Measurements from ENCODE around the gene RTKN2.

Gene RTKN2

DNA sequence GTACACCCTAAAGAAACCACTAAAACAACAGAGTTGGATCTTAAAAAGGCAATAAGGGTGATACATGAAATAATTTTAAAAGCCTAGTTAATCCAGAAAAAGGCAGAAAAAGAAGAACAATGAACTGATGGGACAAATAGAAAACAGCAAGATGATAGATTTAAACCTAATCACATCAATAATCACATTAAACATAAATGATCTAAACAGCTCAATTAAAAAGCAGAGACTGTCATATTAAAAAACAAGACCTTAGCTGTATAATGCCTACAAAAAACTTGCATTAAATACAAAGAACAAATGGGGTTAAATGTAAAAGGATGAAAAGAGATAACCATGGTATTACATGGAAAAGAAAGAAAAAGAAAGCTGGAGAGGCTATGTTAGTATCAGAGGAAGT, 96.2 kb downstream of the RTKN2 start:
- DNase-seq (ENCODE audit: low read depth, low spot score): no peak

DNA sequence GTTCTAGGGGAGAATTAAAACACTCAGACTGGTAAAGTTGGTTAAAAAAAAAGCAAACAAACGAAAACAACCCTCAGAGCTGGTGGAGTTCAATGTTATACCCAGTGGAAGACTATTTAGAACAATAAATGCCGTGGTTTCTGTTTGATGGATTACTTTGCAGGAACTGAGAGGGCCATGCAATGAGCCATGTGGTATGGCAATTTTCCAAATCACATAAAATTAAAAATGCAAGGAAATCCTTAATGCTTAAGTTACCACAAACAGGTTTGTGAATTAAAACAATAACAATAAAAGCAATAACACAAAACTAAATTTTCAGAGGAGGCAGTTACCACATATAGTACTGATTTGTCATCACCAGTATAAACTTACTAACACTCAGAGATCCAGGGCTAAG, 96.9 kb downstream of the RTKN2 start:
- DNase-seq (ENCODE audit: low read depth, low spot score): no peak

DNA sequence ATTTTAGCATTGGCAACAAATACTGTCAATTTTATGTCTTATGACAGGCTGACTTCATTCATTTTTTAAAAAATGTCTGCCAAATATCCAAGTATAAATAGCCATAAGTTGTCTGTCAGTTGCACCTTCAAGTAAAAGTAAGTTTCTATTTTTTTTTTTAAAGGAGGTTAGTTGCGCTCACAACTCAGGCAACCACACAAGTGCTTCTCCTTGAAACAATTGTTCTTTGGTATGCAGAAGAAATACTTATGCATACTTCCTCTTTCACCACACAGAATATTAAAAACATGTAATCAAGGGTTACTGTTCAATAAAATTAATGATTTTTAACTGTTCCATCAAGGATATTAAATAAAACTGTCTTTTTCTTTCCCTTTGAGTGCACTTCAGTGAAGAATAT, 97.9 kb downstream of the RTKN2 start:
- no peak for DNase-seq (ENCODE audit: low read depth, low spot score)

DNA sequence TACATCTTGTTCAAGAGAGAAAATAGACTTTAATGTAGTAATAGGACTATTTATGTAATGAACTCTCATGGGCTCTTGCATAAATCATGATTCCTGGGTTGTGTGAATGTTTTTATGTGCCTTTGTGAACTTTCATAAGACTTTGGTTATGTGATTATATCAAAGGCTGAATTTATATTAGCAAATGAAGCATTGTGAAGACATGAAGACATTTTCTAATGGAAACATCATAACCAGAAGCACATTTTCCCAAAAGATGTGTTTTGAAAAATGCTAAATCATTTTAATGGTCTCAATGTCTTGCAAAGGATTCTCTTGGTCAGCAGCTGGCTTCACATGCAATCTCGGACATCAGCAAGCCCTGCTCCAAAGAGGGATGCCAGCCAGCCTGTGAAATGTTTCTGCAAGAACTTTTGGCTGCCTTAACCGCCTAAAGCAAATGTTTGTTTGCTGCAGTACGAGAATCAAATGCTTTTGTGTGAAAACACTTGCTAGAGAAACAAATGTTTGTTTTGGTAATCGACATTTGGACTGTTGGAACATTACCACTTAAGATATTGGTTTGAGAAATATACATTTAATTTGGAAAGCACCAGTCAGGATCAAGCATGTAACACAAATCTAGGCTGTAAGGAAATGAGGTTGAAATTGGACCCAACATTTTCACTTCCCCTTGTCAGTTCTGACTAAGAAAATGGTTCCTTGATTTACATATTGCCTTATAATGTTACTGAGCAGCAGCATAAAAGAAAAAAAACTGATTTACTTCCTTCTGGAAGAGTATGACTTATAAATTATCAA, 102.1 kb downstream of the RTKN2 start:
- DNase-seq (ENCODE audit: low read depth, low spot score): no peak

DNA sequence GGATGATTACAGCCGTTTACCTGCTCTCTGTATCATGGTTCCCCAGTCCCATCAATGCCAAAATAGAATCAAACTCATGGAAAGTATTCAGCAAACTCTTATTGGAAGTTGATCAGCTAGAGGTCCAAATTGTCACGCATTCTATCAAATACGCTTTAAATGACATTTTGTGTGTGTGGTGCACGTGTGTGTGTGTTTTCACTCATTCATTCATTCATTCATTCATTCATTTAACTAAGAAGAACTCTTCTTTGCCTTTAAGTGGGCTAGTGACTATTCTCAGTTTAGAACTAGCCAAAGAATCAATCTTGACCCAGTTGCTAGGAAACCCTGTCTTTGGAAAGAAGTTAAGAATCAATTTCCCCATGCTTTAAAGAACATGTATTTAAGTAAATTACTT, 102.8 kb downstream of the RTKN2 start:
- no peak for DNase-seq (ENCODE audit: low read depth, low spot score)

DNA sequence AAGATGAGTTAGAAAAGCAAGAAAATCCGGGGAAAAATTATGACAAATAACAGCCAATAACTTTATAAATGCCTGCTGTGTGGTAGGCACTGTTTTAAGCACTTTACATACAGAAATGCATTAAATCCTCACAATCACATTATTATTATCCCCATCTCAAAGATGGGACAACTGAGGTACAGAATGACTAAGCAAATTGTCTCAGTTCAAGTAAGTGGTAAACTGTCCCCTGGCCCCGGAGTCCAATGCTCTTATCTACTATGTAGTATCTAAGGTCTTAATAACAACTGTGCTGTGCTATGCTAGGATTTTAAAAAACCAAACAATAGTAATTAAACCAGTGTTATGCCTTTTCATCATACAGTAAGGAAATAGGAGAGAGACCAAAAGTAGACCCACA, 105.6 kb downstream of the RTKN2 start:
- DNase-seq (ENCODE audit: low read depth, low spot score): no peak

DNA sequence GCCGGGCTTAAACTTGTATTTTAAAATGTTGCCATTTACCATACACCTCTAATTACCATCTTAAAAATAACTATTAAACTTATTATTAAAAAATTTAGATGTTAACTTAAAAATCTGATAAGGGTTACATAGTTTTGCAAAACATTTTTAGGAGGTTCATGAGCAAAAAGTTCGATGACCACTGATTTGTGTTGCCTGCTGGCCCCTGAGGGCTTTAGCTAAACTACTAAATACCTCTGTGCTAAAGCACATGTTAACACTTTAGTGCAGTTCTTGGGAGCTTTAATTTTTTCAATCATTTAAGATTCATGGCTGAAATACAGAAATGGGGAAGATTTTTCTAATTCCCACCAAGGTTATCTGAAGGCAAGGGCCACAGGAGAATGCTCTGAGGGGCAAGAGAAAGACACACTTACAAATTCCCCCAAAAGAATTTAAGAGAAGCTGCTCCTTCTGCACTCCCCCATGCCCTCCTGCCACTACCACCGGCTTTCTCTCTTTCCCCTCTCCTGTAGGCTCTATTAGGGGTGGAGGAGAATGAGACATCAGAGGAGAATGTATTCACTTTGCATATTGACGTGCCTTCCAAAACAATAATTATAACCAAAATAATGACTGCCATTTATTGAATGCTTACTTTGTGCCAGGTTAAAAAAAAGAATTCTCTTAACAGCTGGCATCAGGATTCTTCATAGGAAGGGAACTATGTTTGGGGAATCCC, 106.2 kb downstream of the RTKN2 start:
- no peak for DNase-seq (ENCODE audit: low read depth, low spot score)

DNA sequence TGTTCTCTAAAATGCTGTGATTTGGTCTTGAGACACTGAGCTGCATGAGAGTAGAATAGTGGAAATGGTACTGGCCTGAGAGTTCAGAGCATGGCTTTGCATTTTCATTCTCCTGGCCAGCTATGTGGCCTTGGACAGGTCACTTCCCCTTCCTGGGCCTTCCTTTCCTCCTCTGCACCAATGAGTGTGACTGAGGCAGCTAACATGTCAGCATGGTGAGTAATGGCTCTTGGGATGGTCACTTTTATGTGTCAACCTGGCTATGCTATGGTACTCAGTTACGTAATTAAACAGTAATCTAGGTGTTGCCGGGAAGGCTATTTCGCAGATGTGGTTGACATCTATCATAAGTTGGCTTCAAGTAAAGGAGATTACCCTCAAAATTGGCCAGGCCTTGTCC, 109.3 kb downstream of the RTKN2 start:
- no peak for DNase-seq (ENCODE audit: low read depth, low spot score)

DNA sequence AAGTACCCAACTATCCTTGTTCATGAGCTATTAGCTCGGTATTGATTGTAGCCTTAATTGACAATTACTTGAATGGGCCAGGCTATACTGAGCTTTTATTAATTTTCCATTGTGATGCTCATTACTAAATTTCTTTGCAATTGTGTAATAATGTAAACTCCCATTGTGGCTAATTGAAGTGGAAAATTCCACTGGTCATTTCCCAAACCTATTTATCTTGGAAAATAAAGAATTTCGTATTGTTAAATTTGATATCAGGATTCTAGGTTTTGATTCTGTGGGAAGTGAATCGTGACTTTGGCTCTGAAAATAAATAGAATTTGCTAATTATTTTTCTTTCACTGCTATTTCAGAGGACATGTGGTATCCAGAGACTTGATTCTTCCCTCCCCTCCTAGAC, 111.0 kb downstream of the RTKN2 start:
- no peak for DNase-seq (ENCODE audit: low read depth, low spot score)

DNA sequence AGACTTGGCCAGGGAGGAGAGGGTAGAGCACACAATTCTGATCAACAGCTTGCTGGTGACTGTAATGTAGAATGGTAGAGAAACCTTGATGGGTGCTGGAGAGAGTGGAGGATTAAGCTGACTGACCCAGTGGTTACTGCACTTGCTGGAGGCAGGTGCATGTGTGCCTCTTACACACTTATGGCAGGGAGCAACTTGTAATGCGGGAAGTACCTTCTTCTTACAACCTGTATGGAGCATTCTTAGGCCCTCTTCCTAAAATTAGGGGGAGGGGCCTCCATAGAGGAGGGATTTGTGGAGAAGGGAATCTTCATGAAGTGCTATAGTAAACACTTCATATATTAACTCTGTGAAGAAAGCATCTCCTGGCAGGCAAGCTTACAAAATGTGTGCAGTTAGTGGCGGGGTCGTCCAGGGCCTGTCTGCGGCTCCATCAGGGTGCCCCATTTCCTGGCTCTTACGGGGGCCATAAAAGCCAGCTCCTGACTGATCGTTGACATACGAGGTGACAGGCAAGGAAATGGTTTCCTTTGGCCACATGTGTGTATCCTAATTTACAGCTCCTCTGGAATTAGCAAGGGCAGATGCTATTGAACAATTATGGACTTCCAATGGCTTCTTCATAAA, 113.5 kb downstream of the RTKN2 start:
- DNase-seq (ENCODE audit: low read depth, low spot score): no peak

DNA sequence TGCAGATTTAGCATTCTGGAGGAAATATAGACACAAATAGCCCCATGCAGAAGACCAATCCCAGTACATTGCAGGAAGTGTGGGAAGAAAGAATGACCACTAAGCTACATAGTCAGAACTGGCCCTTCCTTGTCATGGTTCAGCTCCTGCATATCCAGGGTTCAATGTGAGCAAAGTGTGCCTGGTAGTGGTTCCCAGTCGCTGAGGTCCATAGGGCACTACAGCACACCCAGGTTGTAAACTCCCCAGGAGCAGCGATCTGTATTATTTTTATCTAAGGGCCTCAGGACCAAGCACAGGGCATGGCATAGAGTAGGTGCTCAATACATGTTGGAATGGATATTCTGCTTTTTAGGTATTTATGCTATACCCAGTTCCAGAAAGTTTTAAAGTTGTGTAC, 114.4 kb downstream of the RTKN2 start:
- no peak for DNase-seq (ENCODE audit: low read depth, low spot score)

DNA sequence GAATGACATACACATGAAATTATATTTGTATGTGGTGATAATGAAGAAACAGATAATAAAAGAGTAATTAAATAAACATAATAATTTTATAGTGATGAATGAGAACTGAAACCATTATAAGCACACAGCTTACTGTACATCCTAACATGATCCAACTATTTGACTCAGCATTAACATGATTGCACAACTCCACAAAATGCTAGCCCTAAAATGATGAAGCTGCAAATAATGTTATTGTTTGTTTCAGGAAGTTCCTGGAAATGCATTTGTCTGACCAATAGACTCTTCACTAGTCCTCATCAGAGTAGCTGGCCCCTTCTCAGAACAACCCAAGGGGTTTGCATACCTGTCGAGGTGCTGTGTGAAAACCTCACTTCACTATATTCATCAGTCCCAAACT, 115.5 kb downstream of the RTKN2 start:
- no peak for DNase-seq (ENCODE audit: low read depth, low spot score)

DNA sequence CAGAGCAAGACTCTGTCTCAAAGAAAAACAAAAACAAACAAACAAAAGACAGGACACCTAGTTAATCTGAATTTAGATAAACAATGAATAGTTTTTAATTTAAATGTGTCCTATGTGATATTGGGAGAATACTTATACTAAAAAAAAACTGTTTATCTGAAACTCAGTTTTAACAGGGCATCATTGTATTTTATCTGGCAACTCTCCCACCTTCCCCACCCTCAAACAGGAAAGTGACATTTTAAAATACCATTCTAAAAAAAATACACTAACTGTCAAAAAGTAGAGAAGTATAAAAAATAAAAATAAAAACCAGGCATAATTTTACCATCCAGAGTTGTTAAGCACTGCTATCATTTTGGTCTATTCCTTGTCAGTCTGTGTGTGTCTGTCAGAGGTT, 119.0 kb downstream of the RTKN2 start:
- DNase-seq (ENCODE audit: low read depth, low spot score): no peak

DNA sequence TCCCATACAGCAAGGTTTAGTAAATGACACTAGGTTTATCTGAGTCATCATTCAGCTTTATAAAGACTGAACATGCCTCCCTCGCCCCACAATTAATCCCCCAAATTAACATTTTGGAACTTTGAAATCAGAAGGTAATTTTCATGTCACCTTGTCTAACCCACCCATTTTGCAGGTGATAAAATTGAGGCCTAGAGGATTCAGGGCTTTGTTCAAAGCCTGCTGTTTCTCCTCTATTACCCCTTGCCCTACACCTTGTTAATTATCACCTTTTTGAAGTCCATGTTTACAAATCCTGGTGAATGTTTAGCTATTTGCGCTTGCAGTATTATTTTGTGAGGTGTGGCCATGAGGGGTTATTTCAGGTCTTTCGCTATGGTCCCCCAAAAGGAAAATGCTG, 120.5 kb downstream of the RTKN2 start:
- DNase-seq (ENCODE audit: low read depth, low spot score): no peak

DNA sequence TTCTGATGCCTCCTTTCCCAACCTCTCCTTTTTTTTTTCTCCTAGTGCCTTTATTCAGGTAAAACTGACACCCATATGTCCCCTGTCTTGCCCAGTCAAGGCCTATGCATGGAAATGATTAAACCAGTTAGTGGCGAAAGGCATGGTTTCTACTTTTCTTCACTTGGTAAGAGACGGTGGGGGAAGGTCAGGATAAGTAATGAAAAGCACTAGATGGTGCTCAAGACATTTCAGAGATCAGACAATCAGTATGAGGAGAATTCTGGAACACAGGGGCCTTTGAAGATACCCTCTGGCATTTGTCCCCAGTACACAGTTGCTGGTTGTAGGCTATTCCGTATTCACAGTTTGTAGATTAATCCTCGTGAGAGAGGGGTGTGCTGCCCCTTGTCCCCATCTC, 121.2 kb downstream of the RTKN2 start:
- DNase-seq (ENCODE audit: low read depth, low spot score): no peak

DNA sequence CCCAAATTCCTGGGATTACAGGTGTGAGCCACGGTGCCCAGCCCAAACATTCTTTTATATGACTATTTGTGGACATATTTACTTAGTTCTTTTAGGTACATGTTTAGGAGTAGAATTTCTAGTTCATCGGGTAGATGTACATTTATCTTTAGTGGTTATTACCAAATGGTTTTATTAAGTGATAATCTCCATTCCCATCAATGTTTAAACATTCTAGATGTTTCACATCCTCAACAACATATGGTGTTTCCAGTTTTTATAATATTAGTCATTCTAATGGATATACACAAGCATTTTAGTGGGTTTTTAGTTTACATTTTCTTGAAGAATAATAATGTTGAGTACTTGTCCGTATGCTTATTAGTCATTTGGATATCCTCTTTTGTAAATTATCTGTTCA, 131.7 kb downstream of the RTKN2 start:
- no peak for DNase-seq (ENCODE audit: low read depth, low spot score)

DNA sequence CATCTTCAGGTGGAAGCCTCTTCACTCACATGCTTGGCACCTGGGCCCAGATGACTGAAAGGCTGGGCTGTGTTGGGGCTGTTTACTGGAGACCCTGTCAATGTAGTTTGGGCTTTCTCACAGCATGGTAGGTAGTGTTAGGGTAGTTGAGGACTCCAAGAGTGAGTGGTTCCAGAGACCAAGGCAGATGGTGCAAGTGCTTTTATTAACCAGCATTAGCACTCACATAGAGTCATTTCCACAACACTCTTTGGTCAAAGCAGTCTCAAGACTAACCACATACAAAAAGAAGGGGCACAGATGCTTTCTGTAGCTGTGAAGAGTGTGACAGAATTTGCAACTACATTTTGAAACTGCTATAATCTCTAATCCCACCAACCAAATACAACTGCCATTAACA, 135.0 kb downstream of the RTKN2 start:
- no peak for DNase-seq (ENCODE audit: low read depth, low spot score)

Measured in activated CD4-positive, CD25-positive, alpha-beta regulatory T cell treated with anti-CD3 and anti-CD28 coated beads, Interleukin-2, amount 50 U/mL, for 16 hours (primary cell).